ENCODE data around the gene CFAP61. TPM values are rescaled to one million over a fixed set of nuclear protein-coding genes. Genes with fewer than 3 reads are reported as not detected.
A peak's percentile ranks its signal among the peaks of the same experiment; 100 is the strongest.

The CFAP61 gene
- total and polyA plus RNA-seq, 2 experiments from 2014 or later, result 0.21 TPM; not detected in 1

DNA sequence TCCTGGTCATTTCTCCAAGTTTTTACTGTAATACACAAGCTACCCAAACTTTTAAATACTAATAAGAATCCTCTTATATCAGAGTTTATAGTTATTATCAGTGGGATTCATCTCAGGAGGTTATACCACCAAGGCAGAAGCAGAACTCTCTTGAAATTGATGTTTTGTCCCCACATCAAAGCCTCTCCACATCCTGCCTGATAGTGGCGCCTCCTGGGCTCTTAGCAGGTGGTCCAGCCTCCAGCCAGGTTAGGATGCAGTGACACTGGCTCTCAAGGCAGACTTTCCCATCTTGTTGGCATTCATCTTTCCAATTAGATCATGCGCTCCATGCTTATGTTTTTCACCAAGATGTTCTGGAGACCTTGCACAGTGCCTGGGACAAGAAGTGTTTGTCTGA lies 233.7 kb downstream of the CFAP61 start:
- TF ChIP-seq ZNF331 (CRISPR knock-in tag; IDR thresholded peaks at IDR 0.05; ENCODE audit: low read depth) (no peak), JUNB (IDR thresholded peaks at IDR 0.05; ENCODE audit: unreplicated experiment) (no peak), POLR2AphosphoS5 (IDR thresholded peaks at IDR 0.05; ENCODE audit: low read depth) (no peak), NANOG (IDR thresholded peaks at IDR 0.05; ENCODE audit: borderline replicate concordance) (no peak), CREB1 (CRISPR knock-in tag; IDR thresholded peaks at IDR 0.05; ENCODE audit: low read depth) (no peak), ZNF114 (CRISPR knock-in tag; IDR thresholded peaks at IDR 0.05) (no peak), STAT1 (IDR thresholded peaks at IDR 0.05; ENCODE audit: unreplicated experiment) (no peak), EZH2 (IDR thresholded peaks at IDR 0.05; ENCODE audit: low read depth, unreplicated experiment) (no peak), EZH2phosphoT487 (IDR thresholded peaks at IDR 0.05; ENCODE audit: unreplicated experiment) (no peak)
- TF ChIP-seq, protein P1, sequence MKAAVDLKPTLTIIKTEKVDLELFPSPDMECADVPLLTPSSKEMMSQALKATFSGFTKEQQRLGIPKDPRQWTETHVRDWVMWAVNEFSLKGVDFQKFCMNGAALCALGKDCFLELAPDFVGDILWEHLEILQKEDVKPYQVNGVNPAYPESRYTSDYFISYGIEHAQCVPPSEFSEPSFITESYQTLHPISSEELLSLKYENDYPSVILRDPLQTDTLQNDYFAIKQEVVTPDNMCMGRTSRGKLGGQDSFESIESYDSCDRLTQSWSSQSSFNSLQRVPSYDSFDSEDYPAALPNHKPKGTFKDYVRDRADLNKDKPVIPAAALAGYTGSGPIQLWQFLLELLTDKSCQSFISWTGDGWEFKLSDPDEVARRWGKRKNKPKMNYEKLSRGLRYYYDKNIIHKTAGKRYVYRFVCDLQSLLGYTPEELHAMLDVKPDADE (IDR thresholded peaks at IDR 0.05), result no peak
- TF ChIP-seq, protein P2, sequence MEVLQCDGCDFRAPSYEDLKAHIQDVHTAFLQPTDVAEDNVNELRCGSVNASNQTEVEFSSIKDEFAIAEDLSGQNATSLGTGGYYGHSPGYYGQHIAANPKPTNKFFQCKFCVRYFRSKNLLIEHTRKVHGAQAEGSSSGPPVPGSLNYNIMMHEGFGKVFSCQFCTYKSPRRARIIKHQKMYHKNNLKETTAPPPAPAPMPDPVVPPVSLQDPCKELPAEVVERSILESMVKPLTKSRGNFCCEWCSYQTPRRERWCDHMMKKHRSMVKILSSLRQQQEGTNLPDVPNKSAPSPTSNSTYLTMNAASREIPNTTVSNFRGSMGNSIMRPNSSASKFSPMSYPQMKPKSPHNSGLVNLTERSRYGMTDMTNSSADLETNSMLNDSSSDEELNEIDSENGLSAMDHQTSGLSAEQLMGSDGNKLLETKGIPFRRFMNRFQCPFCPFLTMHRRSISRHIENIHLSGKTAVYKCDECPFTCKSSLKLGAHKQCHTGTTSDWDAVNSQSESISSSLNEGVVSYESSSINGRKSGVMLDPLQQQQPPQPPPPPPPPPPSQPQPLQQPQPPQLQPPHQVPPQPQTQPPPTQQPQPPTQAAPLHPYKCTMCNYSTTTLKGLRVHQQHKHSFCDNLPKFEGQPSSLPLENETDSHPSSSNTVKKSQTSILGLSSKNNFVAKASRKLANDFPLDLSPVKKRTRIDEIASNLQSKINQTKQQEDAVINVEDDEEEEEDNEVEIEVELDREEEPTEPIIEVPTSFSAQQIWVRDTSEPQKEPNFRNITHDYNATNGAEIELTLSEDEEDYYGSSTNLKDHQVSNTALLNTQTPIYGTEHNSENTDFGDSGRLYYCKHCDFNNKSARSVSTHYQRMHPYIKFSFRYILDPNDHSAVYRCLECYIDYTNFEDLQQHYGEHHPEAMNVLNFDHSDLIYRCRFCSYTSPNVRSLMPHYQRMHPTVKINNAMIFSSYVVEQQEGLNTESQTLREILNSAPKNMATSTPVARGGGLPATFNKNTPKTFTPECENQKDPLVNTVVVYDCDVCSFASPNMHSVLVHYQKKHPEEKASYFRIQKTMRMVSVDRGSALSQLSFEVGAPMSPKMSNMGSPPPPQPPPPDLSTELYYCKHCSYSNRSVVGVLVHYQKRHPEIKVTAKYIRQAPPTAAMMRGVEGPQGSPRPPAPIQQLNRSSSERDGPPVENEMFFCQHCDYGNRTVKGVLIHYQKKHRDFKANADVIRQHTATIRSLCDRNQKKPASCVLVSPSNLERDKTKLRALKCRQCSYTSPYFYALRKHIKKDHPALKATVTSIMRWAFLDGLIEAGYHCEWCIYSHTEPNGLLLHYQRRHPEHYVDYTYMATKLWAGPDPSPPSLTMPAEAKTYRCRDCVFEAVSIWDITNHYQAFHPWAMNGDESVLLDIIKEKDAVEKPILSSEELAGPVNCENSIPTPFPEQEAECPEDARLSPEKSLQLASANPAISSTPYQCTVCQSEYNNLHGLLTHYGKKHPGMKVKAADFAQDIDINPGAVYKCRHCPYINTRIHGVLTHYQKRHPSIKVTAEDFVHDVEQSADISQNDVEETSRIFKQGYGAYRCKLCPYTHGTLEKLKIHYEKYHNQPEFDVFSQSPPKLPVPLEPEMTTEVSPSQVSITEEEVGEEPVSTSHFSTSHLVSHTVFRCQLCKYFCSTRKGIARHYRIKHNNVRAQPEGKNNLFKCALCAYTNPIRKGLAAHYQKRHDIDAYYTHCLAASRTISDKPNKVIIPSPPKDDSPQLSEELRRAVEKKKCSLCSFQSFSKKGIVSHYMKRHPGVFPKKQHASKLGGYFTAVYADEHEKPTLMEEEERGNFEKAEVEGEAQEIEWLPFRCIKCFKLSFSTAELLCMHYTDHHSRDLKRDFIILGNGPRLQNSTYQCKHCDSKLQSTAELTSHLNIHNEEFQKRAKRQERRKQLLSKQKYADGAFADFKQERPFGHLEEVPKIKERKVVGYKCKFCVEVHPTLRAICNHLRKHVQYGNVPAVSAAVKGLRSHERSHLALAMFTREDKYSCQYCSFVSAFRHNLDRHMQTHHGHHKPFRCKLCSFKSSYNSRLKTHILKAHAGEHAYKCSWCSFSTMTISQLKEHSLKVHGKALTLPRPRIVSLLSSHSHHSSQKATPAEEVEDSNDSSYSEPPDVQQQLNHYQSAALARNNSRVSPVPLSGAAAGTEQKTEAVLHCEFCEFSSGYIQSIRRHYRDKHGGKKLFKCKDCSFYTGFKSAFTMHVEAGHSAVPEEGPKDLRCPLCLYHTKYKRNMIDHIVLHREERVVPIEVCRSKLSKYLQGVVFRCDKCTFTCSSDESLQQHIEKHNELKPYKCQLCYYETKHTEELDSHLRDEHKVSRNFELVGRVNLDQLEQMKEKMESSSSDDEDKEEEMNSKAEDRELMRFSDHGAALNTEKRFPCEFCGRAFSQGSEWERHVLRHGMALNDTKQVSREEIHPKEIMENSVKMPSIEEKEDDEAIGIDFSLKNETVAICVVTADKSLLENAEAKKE (CRISPR knock-in tag; IDR thresholded peaks at IDR 0.05), result no peak
- TF ChIP-seq, protein P3, sequence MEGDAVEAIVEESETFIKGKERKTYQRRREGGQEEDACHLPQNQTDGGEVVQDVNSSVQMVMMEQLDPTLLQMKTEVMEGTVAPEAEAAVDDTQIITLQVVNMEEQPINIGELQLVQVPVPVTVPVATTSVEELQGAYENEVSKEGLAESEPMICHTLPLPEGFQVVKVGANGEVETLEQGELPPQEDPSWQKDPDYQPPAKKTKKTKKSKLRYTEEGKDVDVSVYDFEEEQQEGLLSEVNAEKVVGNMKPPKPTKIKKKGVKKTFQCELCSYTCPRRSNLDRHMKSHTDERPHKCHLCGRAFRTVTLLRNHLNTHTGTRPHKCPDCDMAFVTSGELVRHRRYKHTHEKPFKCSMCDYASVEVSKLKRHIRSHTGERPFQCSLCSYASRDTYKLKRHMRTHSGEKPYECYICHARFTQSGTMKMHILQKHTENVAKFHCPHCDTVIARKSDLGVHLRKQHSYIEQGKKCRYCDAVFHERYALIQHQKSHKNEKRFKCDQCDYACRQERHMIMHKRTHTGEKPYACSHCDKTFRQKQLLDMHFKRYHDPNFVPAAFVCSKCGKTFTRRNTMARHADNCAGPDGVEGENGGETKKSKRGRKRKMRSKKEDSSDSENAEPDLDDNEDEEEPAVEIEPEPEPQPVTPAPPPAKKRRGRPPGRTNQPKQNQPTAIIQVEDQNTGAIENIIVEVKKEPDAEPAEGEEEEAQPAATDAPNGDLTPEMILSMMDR (conservative IDR thresholded peaks at IDR 0.05; ENCODE audit: low read depth in 2 of 2), result no peak
- TF ChIP-seq, protein P4, sequence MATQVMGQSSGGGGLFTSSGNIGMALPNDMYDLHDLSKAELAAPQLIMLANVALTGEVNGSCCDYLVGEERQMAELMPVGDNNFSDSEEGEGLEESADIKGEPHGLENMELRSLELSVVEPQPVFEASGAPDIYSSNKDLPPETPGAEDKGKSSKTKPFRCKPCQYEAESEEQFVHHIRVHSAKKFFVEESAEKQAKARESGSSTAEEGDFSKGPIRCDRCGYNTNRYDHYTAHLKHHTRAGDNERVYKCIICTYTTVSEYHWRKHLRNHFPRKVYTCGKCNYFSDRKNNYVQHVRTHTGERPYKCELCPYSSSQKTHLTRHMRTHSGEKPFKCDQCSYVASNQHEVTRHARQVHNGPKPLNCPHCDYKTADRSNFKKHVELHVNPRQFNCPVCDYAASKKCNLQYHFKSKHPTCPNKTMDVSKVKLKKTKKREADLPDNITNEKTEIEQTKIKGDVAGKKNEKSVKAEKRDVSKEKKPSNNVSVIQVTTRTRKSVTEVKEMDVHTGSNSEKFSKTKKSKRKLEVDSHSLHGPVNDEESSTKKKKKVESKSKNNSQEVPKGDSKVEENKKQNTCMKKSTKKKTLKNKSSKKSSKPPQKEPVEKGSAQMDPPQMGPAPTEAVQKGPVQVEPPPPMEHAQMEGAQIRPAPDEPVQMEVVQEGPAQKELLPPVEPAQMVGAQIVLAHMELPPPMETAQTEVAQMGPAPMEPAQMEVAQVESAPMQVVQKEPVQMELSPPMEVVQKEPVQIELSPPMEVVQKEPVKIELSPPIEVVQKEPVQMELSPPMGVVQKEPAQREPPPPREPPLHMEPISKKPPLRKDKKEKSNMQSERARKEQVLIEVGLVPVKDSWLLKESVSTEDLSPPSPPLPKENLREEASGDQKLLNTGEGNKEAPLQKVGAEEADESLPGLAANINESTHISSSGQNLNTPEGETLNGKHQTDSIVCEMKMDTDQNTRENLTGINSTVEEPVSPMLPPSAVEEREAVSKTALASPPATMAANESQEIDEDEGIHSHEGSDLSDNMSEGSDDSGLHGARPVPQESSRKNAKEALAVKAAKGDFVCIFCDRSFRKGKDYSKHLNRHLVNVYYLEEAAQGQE (IDR thresholded peaks at IDR 0.05; ENCODE audit: unreplicated experiment), result no peak
- H3K4me3 Mint-ChIP-seq, result no peak overlapping the region
- Histone ChIP-seq H4K20me1 (replicated peaks; ENCODE audit: insufficient read depth) (no peaks in the 10 kb centered on the region), H3K9me2 (ENCODE audit: insufficient read depth) (peaks cover 18% of the 10 kb centered on the region; the same call in 1 of the 2 replicates), H3K4me1 (ENCODE audit: insufficient read depth) (no peaks in the 10 kb centered on the region), H3K27ac (ENCODE audit: low read depth) (no peak overlapping the region), H2AFZ (no peak overlapping the region), H3K4me2 (no peak overlapping the region), H3K4me3 (no peak overlapping the region), H3K79me2 (replicated peaks; ENCODE audit: insufficient read depth) (no peaks in the 10 kb centered on the region), H3K36me3 (ENCODE audit: insufficient read depth) (no peaks in the 10 kb centered on the region), H3K27me3 (ENCODE audit: insufficient read depth) (no peaks in the 10 kb centered on the region), H3F3A (replicated peaks; ENCODE audit: low read depth) (no peaks in the 10 kb centered on the region)
- peaks cover 4% of the 10 kb centered on the region for H3K27me3 Mint-ChIP-seq (ENCODE audit: insufficient read depth, low read depth, poor library complexity)
- no peak for ATAC-seq
- H3K36me3 Mint-ChIP-seq (ENCODE audit: low read depth), result no peaks in the 10 kb centered on the region
- H3K4me1 Mint-ChIP-seq, result no peaks in the 10 kb centered on the region; the same call in 2 of the 3 replicates
- no peak overlapping the region for H3K27ac Mint-ChIP-seq
- H3K9me3 Mint-ChIP-seq, result no peaks in the 10 kb centered on the region
- DNase-seq (ENCODE audit: low spot score), result peak; percentile 14

Data from GM23338 (cell line).